Measurements from ENCODE around the gene CNOT1.

GRCh38 chr16:58537124-58537906 lies 92.3 kb downstream of the CNOT1 start:
- TF ChIP-seq CTCF (IDR thresholded peaks at IDR 0.05; ENCODE audit: low read depth, low read length) = no peak
- no peak for TF ChIP-seq POLR2A (IDR thresholded peaks at IDR 0.05; ENCODE audit: extremely low read depth, insufficient read length)
- TF ChIP-seq MYC (IDR thresholded peaks at IDR 0.05; ENCODE audit: low read depth, low read length) = no peak

Data from NB4 (cell line).